Inflammatory macrophage treated with lipopolysaccharide for 4 hours (primary cell): ENCODE results near the gene TMEM167A.

Experiments
- DNase-seq: peaks from one replicate; pipeline ENCODE4 v3.0.0-alpha.2; 2020

Gene TMEM167A

GRCh38 chr5:83034528-83035207, 42.5 kb downstream of the TMEM167A start:
- no peak for DNase-seq

DNA sequence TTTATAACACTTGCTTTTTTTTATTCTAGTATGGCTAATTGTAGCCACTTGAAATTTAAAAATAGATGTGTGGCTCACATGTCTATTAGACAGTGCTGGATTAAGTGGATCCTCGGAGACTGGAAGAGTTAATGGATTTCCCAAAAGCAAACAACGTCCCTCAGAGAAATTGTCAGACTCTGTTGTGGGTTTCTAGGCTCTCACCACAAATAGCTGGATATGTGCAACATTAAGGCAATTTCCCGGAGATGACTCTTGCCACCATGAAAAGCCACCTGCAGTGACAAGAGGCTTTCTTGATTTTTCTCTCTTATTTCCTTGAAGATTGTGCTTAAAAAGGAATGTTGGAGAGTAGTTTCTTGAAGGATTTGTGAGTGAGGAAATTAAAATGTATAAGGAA, 43.2 kb downstream of the TMEM167A start:
- DNase-seq = no peak

GRCh38 chr5:83031381-83031780, 45.8 kb downstream of the TMEM167A start:
- DNase-seq = no peak

- no peak for DNase-seq
Measured at GRCh38 chr5:83029912-83030311, 47.3 kb downstream of the TMEM167A start.

DNA sequence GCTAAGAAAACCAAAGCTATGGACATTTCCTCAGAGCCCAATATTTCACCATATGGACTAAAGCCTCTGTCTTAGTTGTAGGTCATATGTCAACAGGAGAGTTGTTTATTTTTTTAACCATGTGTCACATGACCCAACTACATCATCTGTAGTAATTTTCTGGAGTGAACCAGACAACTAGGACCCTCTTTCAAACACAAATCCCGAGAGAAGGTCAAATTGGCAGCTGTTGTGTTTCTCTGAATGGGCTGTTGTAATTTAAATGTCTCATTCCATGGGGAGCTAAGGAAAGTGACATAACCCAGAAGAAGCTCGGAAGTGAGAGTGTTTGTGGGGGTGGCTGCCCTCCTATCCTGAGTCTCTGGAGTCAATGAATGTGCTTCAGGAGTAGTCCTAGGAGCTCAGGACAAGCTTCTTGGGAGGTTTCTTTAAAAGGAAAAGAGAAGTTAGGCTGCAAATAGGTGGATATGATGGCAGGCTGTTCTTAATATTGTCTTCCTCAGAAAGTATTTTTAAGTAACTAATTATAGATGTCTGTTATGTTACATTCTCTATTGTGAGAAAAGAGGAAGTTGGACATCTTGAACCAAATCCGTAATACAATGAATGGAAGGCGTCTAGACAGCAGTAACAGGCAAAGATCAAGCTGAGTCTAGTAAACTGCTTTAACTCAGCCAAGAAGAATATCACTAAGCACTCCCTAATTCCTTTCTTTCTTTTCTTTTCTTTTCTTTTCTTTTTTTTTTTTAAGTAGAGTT, 50.1 kb downstream of the TMEM167A start:
- DNase-seq = peak; percentile 25

- DNase-seq = no peak
Measured at GRCh38 chr5:83026516-83026915, 50.7 kb downstream of the TMEM167A start.

DNA sequence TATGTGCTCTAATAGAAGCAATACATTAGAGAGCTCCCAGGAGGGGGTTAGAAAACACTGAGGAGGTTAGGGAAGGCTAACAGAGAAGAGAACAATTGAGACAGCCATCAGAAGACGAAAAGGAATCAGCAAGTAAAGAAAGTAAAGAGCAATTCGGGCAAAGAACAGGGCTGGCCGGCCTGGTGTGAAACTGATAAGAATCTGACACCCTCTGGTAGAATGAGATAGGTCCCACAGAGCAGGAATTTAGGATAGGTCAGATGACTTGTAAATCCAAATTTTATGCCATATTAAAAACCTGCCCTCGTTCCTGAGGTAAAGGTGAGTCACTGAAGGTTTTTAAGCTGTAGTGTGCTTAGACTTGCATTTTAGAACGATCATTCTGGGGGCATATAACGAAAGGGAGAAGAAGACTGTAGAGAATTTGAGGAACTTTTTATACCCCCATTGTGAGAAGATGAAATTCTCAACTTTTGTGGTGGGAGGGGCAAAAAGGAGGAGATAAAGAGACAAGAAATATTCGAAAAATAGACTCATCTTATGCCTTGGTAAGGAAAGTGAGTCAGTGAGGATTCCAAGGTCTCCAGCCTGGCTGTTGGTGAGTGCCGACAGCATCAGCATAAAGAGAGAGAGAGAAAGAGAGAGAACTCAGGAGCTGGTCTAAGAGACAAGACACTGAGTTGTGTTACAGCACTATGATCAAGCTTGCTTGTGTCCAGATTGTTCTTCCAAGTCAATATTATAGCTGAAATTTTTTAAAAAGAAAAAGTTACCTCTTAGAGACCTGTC, 51.3 kb downstream of the TMEM167A start:
- DNase-seq = no peak

DNA sequence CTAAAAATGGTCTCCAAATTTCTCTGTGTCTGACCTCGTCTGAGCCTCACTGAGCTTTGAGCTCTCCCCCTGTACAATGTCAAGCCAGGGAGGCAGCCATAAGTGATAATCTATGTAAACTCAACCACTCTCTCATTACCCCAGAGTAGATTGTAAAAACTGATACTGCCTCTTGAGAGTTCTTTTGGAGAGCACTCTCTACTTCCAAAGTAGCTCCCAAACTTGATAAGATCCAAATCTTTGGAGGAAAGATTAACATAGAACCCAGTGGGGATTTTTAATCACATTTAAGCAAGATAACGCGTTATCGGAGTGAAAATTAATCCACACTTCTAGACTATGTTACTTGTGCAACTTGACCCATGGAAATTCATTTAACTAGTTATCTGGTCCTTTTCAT, 54.9 kb downstream of the TMEM167A start:
- DNase-seq = no peak

DNA sequence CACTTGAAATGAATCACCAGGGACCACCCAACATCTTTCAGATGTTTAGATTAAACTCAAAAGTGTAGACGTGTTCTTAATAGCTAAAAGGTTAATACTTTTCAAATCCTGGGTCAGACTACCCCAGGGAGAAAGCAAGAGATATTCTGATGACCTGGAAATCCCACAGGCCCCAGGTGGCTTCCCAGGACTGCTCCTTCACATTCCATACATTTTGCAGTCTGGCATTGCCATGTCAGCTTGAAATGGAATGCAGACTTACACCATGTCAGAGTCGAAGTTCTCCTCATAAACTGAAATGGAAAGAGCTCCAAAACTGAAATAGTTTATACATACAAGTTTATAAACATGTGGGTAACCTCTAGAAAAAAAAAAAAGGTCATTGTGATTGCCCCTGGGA, 61.5 kb downstream of the TMEM167A start:
- no peak for DNase-seq

- DNase-seq = peak; percentile 82
Measured at GRCh38 chr5:83011985-83012384, 65.2 kb downstream of the TMEM167A start.

DNA sequence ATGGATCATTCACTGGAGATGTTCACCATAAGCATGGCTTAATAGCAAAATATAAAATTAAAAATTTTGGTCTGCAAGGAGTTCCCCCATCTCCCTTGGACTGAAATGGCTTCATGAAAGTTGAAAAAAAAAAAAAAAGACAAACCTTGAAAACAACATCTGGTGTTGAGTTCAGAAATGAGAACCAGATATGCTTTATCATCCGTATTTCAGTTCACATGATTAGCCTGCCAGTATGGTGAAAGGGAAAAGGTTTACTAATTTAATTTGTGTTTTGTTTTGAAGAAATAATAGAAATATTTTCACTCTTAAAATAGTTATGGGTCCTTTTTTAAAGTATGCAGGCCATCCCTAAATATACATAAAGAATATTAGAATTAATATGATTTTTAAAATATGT, 67.8 kb downstream of the TMEM167A start:
- no peak for DNase-seq

GRCh38 chr5:83007755-83008154, 69.4 kb downstream of the TMEM167A start:
- no peak for DNase-seq

GRCh38 chr5:83006683-83007283, 70.4 kb downstream of the TMEM167A start:
- no peak for DNase-seq

- no peak for DNase-seq
Measured at GRCh38 chr5:83003791-83004190, 73.4 kb downstream of the TMEM167A start.
